A549 (cell line): ENCODE measurements around the gene TIRAP. TPM values are rescaled to one million over a fixed set of nuclear protein-coding genes. Genes with fewer than 3 reads are reported as not detected.

Source experiments
- ATAC-seq, 2 experiments: fragments of 200-7000 bp in 1 of 2; fragments of >200 bp in 1 of 2; cut with Nextera tagmentation in 1 of 2; cut with Tn5 transposase in 1 of 2; 3 replicates each; pipeline versions ENCODE4 v1.8.0 to v1.9.1; 2018 to 2020; ENCODE audit warnings: mild to moderate bottlenecking in 1 of 2, moderate library complexity in 1 of 2
- CTCF ChIA-PET: fragments of 300-600 bp; sonication (Branson Sonifier 250); formaldehyde crosslinking; extraction: SDS; loops from one replicate; lab custom pipeline; 2021; ENCODE audit warnings: antibody characterized with exemption, inconsistent platforms; lab: Yijun Ruan, JAX
- POLR2A ChIA-PET: fragments of 350-600 bp; formaldehyde crosslinking; extraction: SDS; loops from one replicate; lab custom pipeline; 2021; ENCODE audit warnings: antibody characterized with exemption, inconsistent platforms; lab: Yijun Ruan, JAX
- DNase-seq, 2 experiments: peaks; one replicate each; pipeline versions ENCODE4 v3.0.0 to v3.0.0-alpha.2; 2011 to 2016; ENCODE audit warnings: low read depth in 1 of 2, low spot score in 1 of 2
- FAIRE-seq: peaks from 2 replicates; lab custom pipeline; 2011; peaks lifted over from hg19 to GRCh38; lab: Jason Lieb, UNC
- H3K27ac ChIP-seq, 2 experiments: fragments of >200 bp; sonication (Bioruptor Twin); formaldehyde crosslinking; 3 replicates each; pipeline ENCODE4 v1.5.1; 2016 to 2017
- H3K4me1 ChIP-seq: fragments of >200 bp; sonication (Bioruptor Twin); formaldehyde crosslinking; 3 replicates; pipeline ENCODE4 v1.6.1; 2016
- H3K4me2 ChIP-seq: fragments of >200 bp; sonication (Bioruptor Twin); formaldehyde crosslinking; 3 replicates; pipeline ENCODE4 v1.6.1; 2016
- H3K4me3 ChIP-seq: fragments of >200 bp; sonication (Bioruptor Twin); formaldehyde crosslinking; 3 replicates; pipeline ENCODE4 v1.5.1; 2016
- H3K9me3 ChIP-seq: fragments of >200 bp; sonication (Bioruptor Twin); formaldehyde crosslinking; 3 replicates; pipeline ENCODE4 v1.6.1; 2016
- BCL3 ChIP-seq: fragments of >200 bp; sonication (Bioruptor Twin); formaldehyde crosslinking; IDR thresholded peaks from 3 replicates; pipeline ENCODE4 v1.6.1; 2016
- CBX8 ChIP-seq: fragments of 200-600 bp; sonication (generic); IDR thresholded peaks from 2 replicates; pipeline ENCODE4 v1.6.1; 2016
- CHD4 ChIP-seq: fragments of 200-600 bp; sonication (generic); IDR thresholded peaks from 2 replicates; pipeline ENCODE4 v1.6.1; 2016; ENCODE audit warnings: antibody characterized with exemption, mild to moderate bottlenecking, borderline replicate concordance
- EHF ChIP-seq: fragments of 250-450 bp; sonication (Bioruptor Pico); IDR thresholded peaks from 2 replicates; pipeline ENCODE4 v1.5.0; 2020; ENCODE audit warnings: mild to moderate bottlenecking
- EHMT2 ChIP-seq: fragments of 200-600 bp; sonication (generic); IDR thresholded peaks from 2 replicates; pipeline ENCODE4 v1.6.1; 2016; ENCODE audit warnings: antibody characterized with exemption, low read depth, mild to moderate bottlenecking, moderate library complexity
- EP300 ChIP-seq, 2 experiments: fragments of >200 bp; sonication (Bioruptor Twin); formaldehyde crosslinking; IDR thresholded peaks; 2 replicates in 1 of 2; 3 replicates in 1 of 2; pipeline ENCODE4 v1.6.1; 2016 to 2017
- FOSB ChIP-seq: fragments of 250-450 bp; sonication (Bioruptor Pico); IDR thresholded peaks from 2 replicates; pipeline ENCODE4 v1.5.0; 2020; ENCODE audit warnings: mild to moderate bottlenecking, moderate library complexity
- FOXS1 ChIP-seq: fragments of 250-450 bp; sonication (Bioruptor Pico); IDR thresholded peaks from 2 replicates; pipeline ENCODE4 v1.5.0; 2020; ENCODE audit warnings: mild to moderate bottlenecking, moderate library complexity
- HOXA7 ChIP-seq: fragments of 250-450 bp; sonication (Bioruptor Pico); IDR thresholded peaks from 2 replicates; pipeline ENCODE4 v1.5.0; 2020; ENCODE audit warnings: mild to moderate bottlenecking, moderate library complexity
- HOXB13 ChIP-seq: fragments of 250-450 bp; sonication (Bioruptor Pico); IDR thresholded peaks from 2 replicates; pipeline ENCODE4 v1.5.0; 2020; ENCODE audit warnings: low read depth, mild to moderate bottlenecking, moderate library complexity
- JUNB ChIP-seq: fragments of >200 bp; sonication (Bioruptor Twin); formaldehyde crosslinking; IDR thresholded peaks from 2 replicates; pipeline ENCODE4 v1.6.1; 2016
- KDM1A ChIP-seq: fragments of 200-600 bp; sonication (generic); IDR thresholded peaks from 2 replicates; pipeline ENCODE4 v1.6.1; 2016; ENCODE audit warnings: low read depth, mild to moderate bottlenecking
- MYC ChIP-seq: IDR thresholded peaks from 2 replicates; pipeline ENCODE4 v1.6.1; 2012; ENCODE audit warnings: mild to moderate bottlenecking, inconsistent platforms, low read length, improper control_type of control experiment, borderline replicate concordance
- NPAS2 ChIP-seq: fragments of 250-450 bp; sonication (Bioruptor Pico); IDR thresholded peaks from 2 replicates; pipeline ENCODE4 v1.8.0; 2022; ENCODE audit warnings: mild to moderate bottlenecking, moderate library complexity, borderline replicate concordance
- PHF8 ChIP-seq: fragments of 200-600 bp; sonication (generic); IDR thresholded peaks from 2 replicates; pipeline ENCODE4 v1.6.1; 2016; ENCODE audit warnings: low read depth, mild to moderate bottlenecking, antibody characterized with exemption, moderate library complexity, borderline replicate concordance
- POLR2A ChIP-seq: IDR thresholded peaks from 2 replicates; pipeline ENCODE4 v1.6.1; 2012; ENCODE audit warnings: mild to moderate bottlenecking, low read length
- RARB ChIP-seq: fragments of 250-450 bp; sonication (Bioruptor Pico); IDR thresholded peaks from 2 replicates; pipeline ENCODE4 v1.8.0; 2021; ENCODE audit warnings: mild to moderate bottlenecking, moderate library complexity
- RCOR1 ChIP-seq: fragments of 150-350 bp; IDR thresholded peaks from 2 replicates; pipeline ENCODE4 v1.6.1; 2014; ENCODE audit warnings: antibody characterized with exemption, low read length, low read depth
- RNF2 ChIP-seq: fragments of 200-600 bp; sonication (generic); IDR thresholded peaks from 2 replicates; pipeline ENCODE4 v1.6.1; 2016; ENCODE audit warnings: low read depth, mild to moderate bottlenecking, antibody characterized with exemption, moderate library complexity, borderline replicate concordance
- SMC3 ChIP-seq: fragments of >200 bp; sonication (Bioruptor Twin); formaldehyde crosslinking; IDR thresholded peaks from 3 replicates; pipeline ENCODE4 v1.6.1; 2018; ENCODE audit warnings: inconsistent platforms
- TFCP2L1 ChIP-seq: fragments of 250-450 bp; sonication (Bioruptor Pico); IDR thresholded peaks from 2 replicates; pipeline ENCODE4 v1.5.0; 2021; ENCODE audit warnings: mild to moderate bottlenecking
- TP53 ChIP-seq: fragments of 250-450 bp; sonication (Bioruptor Pico); IDR thresholded peaks from 2 replicates; pipeline ENCODE4 v1.5.0; 2021; ENCODE audit warnings: mild to moderate bottlenecking, moderate library complexity
- ZC3H11A ChIP-seq: fragments of 450-650 bp; IDR thresholded peaks from 2 replicates; pipeline ENCODE4 v1.6.1; 2014; ENCODE audit warnings: antibody characterized with exemption, mild to moderate bottlenecking
- ZNF302 ChIP-seq: fragments of 250-450 bp; sonication (Bioruptor Pico); IDR thresholded peaks from 2 replicates; pipeline ENCODE4 v1.9.0; 2021; ENCODE audit warnings: inconsistent platforms, mild to moderate bottlenecking, moderate library complexity
- ZSCAN20 ChIP-seq: fragments of 250-450 bp; sonication (Bioruptor Pico); IDR thresholded peaks from 2 replicates; pipeline ENCODE4 v1.8.0; 2022; ENCODE audit warnings: mild to moderate bottlenecking, moderate library complexity
- WGBS: methylation state at CpG from one replicate; pipeline ENCODE4 v1.1.6; 2017; ENCODE audit errors: missing lambda C conversion rate; 5-methylcytosine and 5-hydroxymethylcytosine counted together
- polyA plus RNA-seq, 4 experiments: library from polyadenylated mRNA; depleted of rRNA in 3 of 4; stranded (reverse); fragments of >200 nt; fragmentation: RNase III in 1 of 4; extraction: RNeasy Plus Mini Kit Qiagen cat#74134 plus additional on column Dnase treatment in 1 of 4; gene quantifications; 2 replicates in 3 of 4; 3 replicates in 1 of 4; pipeline ENCODE4 v1.2.3, GENCODE V29; 2011 to 2017
- TF ChIP-seq, protein P1 (sequence below): fragments of 250-450 bp; sonication (Bioruptor Pico); IDR thresholded peaks from 2 replicates; pipeline ENCODE4 v1.5.0; 2021; ENCODE audit warnings: mild to moderate bottlenecking, moderate library complexity, borderline replicate concordance
- TF ChIP-seq, protein P2 (sequence below): IDR thresholded peaks from 2 replicates; pipeline ENCODE4 v1.6.1; 2012
- TF ChIP-seq, protein P3 (sequence below): fragments of 150-350 bp; IDR thresholded peaks from 2 replicates; pipeline ENCODE4 v1.6.1; 2014; ENCODE audit warnings: low read depth, mild to moderate bottlenecking, low read length
- TF ChIP-seq, protein P4 (sequence below): fragments of >200 bp; sonication (Bioruptor Twin); formaldehyde crosslinking; IDR thresholded peaks from 2 replicates; pipeline ENCODE4 v1.6.1; 2016
- TF ChIP-seq, protein P5 (sequence below): fragments of 450-650 bp; IDR thresholded peaks from 2 replicates; pipeline ENCODE4 v1.6.1; 2014; ENCODE audit warnings: antibody characterized with exemption

TIRAP gene
- polyA plus RNA-seq, 2 of the 4 experiments (the other 2 are of a cell fraction): 4.5 to 5.4 TPM

DNA sequence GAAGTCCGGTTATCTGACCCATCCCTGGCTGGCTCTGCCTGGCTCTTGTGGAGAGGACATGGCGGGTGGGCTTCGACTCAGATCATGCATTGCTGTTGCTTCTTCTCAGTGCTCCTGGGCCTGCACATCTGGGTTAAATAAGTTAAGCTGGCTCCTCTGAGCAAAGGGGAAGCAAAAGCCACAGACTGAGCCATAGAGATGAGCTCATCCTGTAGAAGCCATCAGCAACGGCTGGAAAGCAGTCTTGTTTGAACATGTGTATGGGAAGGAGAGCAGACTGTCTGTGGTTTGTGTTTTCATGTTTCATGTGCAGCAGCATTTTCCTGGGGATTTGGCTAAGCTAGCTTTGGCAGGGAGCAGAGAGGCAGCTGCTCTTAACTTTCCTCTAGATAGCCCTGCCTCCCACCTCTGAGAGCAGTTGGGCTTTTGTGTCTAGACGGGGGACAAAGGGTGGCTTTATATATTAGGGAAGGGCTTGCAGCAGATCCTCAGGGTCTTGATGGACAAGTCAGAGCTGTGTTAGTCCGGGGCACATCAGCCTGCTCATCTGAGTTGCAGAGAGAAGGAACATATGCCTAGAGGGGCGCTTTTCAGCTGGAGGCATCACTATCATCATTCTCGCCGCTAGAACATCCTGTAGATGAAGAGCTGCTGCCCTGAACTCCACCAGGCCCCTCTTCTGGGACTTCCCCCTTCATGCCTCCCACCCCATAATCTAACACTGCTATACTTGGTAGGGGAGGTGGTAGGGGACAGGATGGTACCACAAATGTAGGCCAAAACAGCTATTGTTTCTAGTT lies 35.9 kb downstream of the TIRAP start:
- no peak for DNase-seq
- ATAC-seq: no peak
- CTCF ChIA-PET: interaction anchor here (0.8 to 1.9 kb wide), 4 partner anchors 8 to 760 kb away, joined by 3 to 13 read pairs (median 4); no protein-coding TSS in a partner anchor
- FAIRE-seq: no peak
- TF ChIP-seq ZSCAN20 (CRISPR knock-in tag) (no peak), EHF (CRISPR knock-in tag) (no peak)
- H3K4me3 ChIP-seq: no peak overlapping the region
- no peaks in the 10 kb centered on the region for H3K9me3 ChIP-seq
- no peak overlapping the region for H3K27ac ChIP-seq
- POLR2A ChIA-PET: no interaction called here
- H3K4me1 ChIP-seq: no peaks in the 10 kb centered on the region
- WGBS: 87% methylated on average over 8 of the region's 9 CpGs
- H3K4me2 ChIP-seq: no peak overlapping the region

DNA sequence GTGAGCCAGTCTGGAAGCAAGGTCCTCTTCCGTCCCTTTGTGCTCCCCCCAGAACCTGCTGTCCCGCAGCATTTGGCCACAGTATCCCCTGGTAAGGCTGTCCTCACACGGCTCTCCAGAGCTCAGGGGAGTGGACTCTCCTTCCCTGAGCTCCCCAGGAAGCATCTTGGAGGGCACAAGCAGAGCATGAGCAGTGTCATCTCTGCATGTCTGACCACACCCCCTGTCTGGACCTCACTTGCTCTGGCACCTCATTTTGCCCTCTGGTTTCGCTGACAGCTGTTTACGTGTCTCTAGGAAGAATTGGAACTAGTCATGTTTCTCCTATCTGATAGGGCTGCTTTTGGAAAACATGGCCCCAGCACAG lies 36.5 kb downstream of the TIRAP start:
- 88% methylated on average over 5 of the region's 5 CpGs for WGBS
- POLR2A ChIA-PET: no interaction called here
- no peak for FAIRE-seq
- H3K4me3 ChIP-seq: no peak overlapping the region
- DNase-seq: no peak
- no peak for TF ChIP-seq NPAS2 (CRISPR knock-in tag)
- TF ChIP-seq, protein P1, sequence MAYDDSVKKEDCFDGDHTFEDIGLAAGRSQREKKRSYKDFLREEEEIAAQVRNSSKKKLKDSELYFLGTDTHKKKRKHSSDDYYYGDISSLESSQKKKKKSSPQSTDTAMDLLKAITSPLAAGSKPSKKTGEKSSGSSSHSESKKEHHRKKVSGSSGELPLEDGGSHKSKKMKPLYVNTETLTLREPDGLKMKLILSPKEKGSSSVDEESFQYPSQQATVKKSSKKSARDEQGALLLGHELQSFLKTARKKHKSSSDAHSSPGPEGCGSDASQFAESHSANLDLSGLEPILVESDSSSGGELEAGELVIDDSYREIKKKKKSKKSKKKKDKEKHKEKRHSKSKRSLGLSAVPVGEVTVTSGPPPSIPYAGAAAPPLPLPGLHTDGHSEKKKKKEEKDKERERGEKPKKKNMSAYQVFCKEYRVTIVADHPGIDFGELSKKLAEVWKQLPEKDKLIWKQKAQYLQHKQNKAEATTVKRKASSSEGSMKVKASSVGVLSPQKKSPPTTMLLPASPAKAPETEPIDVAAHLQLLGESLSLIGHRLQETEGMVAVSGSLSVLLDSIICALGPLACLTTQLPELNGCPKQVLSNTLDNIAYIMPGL (CRISPR knock-in tag): no peak
- no peak for TF ChIP-seq EHF (CRISPR knock-in tag)
- TF ChIP-seq FOSB (CRISPR knock-in tag): no peak
- TF ChIP-seq MYC: no peak
- TF ChIP-seq TFCP2L1: no peak
- TF ChIP-seq, protein P2, sequence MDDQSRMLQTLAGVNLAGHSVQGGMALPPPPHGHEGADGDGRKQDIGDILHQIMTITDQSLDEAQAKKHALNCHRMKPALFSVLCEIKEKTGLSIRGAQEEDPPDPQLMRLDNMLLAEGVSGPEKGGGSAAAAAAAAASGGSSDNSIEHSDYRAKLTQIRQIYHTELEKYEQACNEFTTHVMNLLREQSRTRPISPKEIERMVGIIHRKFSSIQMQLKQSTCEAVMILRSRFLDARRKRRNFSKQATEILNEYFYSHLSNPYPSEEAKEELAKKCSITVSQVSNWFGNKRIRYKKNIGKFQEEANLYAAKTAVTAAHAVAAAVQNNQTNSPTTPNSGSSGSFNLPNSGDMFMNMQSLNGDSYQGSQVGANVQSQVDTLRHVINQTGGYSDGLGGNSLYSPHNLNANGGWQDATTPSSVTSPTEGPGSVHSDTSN: no peak
- no peak for TF ChIP-seq FOXS1 (CRISPR knock-in tag)
- no peak for TF ChIP-seq CHD4
- TF ChIP-seq, protein P3, sequence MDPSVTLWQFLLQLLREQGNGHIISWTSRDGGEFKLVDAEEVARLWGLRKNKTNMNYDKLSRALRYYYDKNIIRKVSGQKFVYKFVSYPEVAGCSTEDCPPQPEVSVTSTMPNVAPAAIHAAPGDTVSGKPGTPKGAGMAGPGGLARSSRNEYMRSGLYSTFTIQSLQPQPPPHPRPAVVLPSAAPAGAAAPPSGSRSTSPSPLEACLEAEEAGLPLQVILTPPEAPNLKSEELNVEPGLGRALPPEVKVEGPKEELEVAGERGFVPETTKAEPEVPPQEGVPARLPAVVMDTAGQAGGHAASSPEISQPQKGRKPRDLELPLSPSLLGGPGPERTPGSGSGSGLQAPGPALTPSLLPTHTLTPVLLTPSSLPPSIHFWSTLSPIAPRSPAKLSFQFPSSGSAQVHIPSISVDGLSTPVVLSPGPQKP: no peak
- TF ChIP-seq EHMT2: no peak
- no peak for TF ChIP-seq CBX8
- TF ChIP-seq ZNF302: no peak
- TF ChIP-seq TP53 (CRISPR knock-in tag): no peak
- TF ChIP-seq HOXA7 (CRISPR knock-in tag): no peak
- TF ChIP-seq PHF8: no peak
- no peak for TF ChIP-seq EP300 (IDR thresholded peaks at IDR 0.05)
- no peak for TF ChIP-seq RCOR1
- TF ChIP-seq, all 56 proteins: peak for 0
- no peak overlapping the region for H3K4me2 ChIP-seq
- no peak overlapping the region for H3K27ac ChIP-seq
- CTCF ChIA-PET: interaction anchor here (0.9 to 1.9 kb wide), 3 partner anchors 9 to 759 kb away, joined by 3 to 13 read pairs (median 4); no protein-coding TSS in a partner anchor
- no peaks in the 10 kb centered on the region for H3K9me3 ChIP-seq
- no peaks in the 10 kb centered on the region for H3K4me1 ChIP-seq
- ATAC-seq: no peak

DNA sequence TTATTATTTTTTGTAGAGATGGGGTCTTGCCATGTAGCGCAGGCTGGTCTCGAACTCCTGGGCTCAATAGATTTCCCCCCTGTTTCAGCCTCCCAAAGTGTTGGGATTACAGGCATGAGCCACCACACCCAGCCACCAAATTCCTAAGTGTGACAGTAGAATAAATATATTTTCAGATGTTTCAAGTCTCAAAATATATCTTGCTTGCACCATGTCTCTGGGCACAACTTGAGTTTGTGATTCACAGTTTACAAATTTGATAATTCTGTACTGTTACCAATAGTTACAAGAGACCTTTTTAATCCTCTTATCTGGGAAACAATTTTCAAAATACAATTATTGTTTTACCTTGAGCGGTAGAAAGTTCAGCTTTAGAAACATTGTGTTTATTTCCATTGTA lies 40.1 kb downstream of the TIRAP start:
- ChIA-PET POLR2A (no interaction called here), CTCF (no interaction called here)
- DNase-seq (no peak), FAIRE-seq (no peak), ATAC-seq (no peak)
- WGBS: 93% methylated on average over 3 of the region's 3 CpGs
- no peaks in the 10 kb centered on the region for H3K9me3 ChIP-seq
- no peak overlapping the region for H3K27ac ChIP-seq
- TF ChIP-seq SMC3 (no peak), ZC3H11A (no peak), EP300 (IDR thresholded peaks at IDR 0.05) (no peak), RNF2 (no peak), POLR2A (no peak), HOXB13 (CRISPR knock-in tag) (no peak), RARB (no peak), KDM1A (no peak), JUNB (no peak), BCL3 (no peak)
- TF ChIP-seq, protein P4, sequence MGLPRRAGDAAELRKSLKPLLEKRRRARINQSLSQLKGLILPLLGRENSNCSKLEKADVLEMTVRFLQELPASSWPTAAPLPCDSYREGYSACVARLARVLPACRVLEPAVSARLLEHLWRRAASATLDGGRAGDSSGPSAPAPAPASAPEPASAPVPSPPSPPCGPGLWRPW: no peak
- TF ChIP-seq, protein P5, sequence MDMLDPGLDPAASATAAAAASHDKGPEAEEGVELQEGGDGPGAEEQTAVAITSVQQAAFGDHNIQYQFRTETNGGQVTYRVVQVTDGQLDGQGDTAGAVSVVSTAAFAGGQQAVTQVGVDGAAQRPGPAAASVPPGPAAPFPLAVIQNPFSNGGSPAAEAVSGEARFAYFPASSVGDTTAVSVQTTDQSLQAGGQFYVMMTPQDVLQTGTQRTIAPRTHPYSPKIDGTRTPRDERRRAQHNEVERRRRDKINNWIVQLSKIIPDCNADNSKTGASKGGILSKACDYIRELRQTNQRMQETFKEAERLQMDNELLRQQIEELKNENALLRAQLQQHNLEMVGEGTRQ: no peak
- H3K4me2 ChIP-seq: no peak overlapping the region
- no peaks in the 10 kb centered on the region for H3K4me1 ChIP-seq
- no peak overlapping the region for H3K4me3 ChIP-seq
